SK-N-SH (cell line): ENCODE data around the gene GMFB.

Source experiments
- SMC3 ChIP-seq: IDR thresholded peaks from 2 replicates; pipeline ENCODE4 v1.6.1; 2012; ENCODE audit warnings: low read depth, low read length, improper control_type of control experiment
- TF ChIP-seq, protein P1 (sequence below): fragments of 200-600 bp; sonication (generic); IDR thresholded peaks from 2 replicates; pipeline ENCODE4 v1.6.1; 2017; ENCODE audit warnings: antibody characterized with exemption, mild to moderate bottlenecking, moderate library complexity
- TF ChIP-seq, protein P2 (sequence below): IDR thresholded peaks from 2 replicates; pipeline ENCODE4 v1.4.0; 2012; ENCODE audit warnings: low read depth

DNA sequence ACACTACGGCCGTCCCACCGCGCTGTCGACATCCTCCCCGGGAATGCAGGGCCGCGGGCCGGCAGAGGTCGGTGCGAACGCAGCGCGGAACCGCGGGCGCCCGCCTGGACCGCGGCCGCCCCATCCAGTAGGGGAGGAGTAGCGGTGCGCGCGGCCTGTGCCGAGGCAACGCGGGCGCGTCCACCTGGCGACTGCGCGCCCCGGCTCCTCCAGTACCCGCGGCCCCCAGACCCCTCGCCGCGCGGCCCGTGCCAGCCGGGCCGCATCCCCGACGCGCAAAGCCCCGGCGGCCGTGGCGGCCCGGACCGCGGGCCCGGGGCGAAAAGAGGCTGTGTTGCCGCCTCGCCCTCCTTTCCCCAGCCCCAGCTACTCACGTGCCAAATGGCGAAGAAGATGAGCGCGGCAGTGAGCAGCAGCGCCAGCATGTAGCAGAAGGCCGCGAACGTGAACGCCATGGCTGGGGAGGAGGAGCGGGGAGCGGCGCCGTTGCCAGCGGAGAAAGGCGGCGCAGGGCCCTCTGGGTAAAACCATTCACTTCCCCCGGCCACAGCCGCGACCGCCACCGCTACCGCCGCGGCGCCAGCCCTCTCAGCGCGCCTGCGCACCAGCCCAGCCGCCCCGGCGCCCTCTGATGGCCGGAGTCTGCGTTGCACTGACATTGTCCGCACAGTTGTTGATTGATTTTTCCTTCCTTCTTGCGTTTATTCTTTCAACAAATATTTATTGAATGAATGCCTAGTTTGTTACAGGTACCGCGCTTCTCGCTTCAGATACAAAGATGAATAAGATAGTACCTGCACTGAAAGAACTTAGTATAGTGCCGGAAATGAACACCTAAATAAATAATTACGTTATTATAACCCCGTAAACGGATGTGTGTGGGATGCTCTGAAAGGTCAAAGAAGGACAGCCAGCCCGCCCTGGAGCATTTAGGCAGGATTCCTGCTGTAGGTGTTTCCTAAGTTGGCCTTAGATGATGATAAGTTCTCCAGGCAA is 47.6 kb downstream of the GMFB start, which contains the start of gene CNIH1:
- TF ChIP-seq, protein P1, sequence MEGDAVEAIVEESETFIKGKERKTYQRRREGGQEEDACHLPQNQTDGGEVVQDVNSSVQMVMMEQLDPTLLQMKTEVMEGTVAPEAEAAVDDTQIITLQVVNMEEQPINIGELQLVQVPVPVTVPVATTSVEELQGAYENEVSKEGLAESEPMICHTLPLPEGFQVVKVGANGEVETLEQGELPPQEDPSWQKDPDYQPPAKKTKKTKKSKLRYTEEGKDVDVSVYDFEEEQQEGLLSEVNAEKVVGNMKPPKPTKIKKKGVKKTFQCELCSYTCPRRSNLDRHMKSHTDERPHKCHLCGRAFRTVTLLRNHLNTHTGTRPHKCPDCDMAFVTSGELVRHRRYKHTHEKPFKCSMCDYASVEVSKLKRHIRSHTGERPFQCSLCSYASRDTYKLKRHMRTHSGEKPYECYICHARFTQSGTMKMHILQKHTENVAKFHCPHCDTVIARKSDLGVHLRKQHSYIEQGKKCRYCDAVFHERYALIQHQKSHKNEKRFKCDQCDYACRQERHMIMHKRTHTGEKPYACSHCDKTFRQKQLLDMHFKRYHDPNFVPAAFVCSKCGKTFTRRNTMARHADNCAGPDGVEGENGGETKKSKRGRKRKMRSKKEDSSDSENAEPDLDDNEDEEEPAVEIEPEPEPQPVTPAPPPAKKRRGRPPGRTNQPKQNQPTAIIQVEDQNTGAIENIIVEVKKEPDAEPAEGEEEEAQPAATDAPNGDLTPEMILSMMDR: peak; percentile 89
- TF ChIP-seq, protein P2, sequence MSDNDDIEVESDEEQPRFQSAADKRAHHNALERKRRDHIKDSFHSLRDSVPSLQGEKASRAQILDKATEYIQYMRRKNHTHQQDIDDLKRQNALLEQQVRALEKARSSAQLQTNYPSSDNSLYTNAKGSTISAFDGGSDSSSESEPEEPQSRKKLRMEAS: no peak; the same call in 1 of the 2 replicates
- TF ChIP-seq SMC3: peak; percentile 34; the same call in 1 of the 2 replicates
